GM18502 (cell line): ENCODE data around the gene MCAT.

Source experiments
- ATAC-seq: cut with Tn5 transposase; IDR thresholded peaks from one replicate; pipeline ENCODE4 v1.9.1; 2021; ENCODE audit warnings: mild to moderate bottlenecking; ENCODE audit not compliant: unreplicated experiment, poor library complexity

Gene MCAT

GRCh38 chr22:43173566-43173965 is 30.4 kb upstream of the MCAT start:
- ATAC-seq = no peak

GRCh38 chr22:43172191-43172590 is 29.0 kb upstream of the MCAT start:
- no peak for ATAC-seq

- no peak for ATAC-seq
Observed at GRCh38 chr22:43171607-43172006, 28.4 kb upstream of the MCAT start.

- ATAC-seq = no peak
Observed at GRCh38 chr22:43171019-43171491, 27.9 kb upstream of the MCAT start.

- no peak for ATAC-seq
Observed at GRCh38 chr22:43170131-43170480, 26.9 kb upstream of the MCAT start.

- ATAC-seq = no peak
Observed at GRCh38 chr22:43169310-43170130, 26.3 kb upstream of the MCAT start.

- ATAC-seq = no peak
Observed at GRCh38 chr22:43168471-43169309, 25.5 kb upstream of the MCAT start.

GRCh38 chr22:43167001-43167589 is 23.9 kb upstream of the MCAT start:
- ATAC-seq = no peak

- no peak for ATAC-seq
Observed at GRCh38 chr22:43166132-43166930, 23.1 kb upstream of the MCAT start.

GRCh38 chr22:43164636-43165035 is 21.4 kb upstream of the MCAT start:
- ATAC-seq = no peak

GRCh38 chr22:43163241-43163795 is 20.1 kb upstream of the MCAT start:
- no peak for ATAC-seq

- no peak for ATAC-seq
Observed at GRCh38 chr22:43162412-43163150, 19.4 kb upstream of the MCAT start.

- no peak for ATAC-seq
Observed at GRCh38 chr22:43160497-43161126, 17.4 kb upstream of the MCAT start.

- ATAC-seq = no peak
Observed at GRCh38 chr22:43159484-43160178, 16.4 kb upstream of the MCAT start.

GRCh38 chr22:43158778-43159483 is 15.7 kb upstream of the MCAT start:
- ATAC-seq = no peak

GRCh38 chr22:43157874-43158546 is 14.8 kb upstream of the MCAT start:
- no peak for ATAC-seq

- ATAC-seq = no peak
Observed at GRCh38 chr22:43156413-43156812, 13.2 kb upstream of the MCAT start.
